Activated CD8-positive, alpha-beta T cell treated with anti-CD3 and anti-CD28 coated beads, Interleukin-2, amount 10 ng/mL, durations not matched to agents 7 days and 5 days (primary cell): ENCODE data around the gene MUC6. TPM values are rescaled to one million over a fixed set of nuclear protein-coding genes. Genes with fewer than 3 reads are reported as not detected.

Experiments used
- ATAC-seq: fragments of 150-1000 bp; cut with Tn5 transposase; one replicate; pipeline ENCODE4 v1.10.0; 2021; ENCODE audit warnings: moderate library complexity
- CTCF ChIA-PET: fragments of 350-600 bp; sonication (Branson Sonifier 250); formaldehyde crosslinking; loops from one replicate; lab custom pipeline; 2021; ENCODE audit warnings: antibody characterized with exemption; lab: Charles Lee
- POLR2A ChIA-PET: fragments of 350-600 bp; sonication (Branson Sonifier 250); formaldehyde crosslinking; loops from one replicate; lab custom pipeline; 2021; ENCODE audit warnings: antibody characterized with exemption; lab: Charles Lee
- DNase-seq: peaks from one replicate; pipeline ENCODE4 v3.0.0-alpha.2; 2020
- H3K27ac Mint-ChIP-seq: one replicate; pipeline ENCODE4 v1.8.0; 2021; ENCODE audit warnings: mild to moderate bottlenecking, mixed read lengths
- H3K27me3 Mint-ChIP-seq: one replicate; pipeline ENCODE4 v1.8.0; 2021; ENCODE audit warnings: low read depth, mixed read lengths
- H3K36me3 Mint-ChIP-seq: one replicate; pipeline ENCODE4 v1.8.0; 2021; ENCODE audit warnings: low read depth, mixed read lengths
- H3K4me1 Mint-ChIP-seq: one replicate; pipeline ENCODE4 v1.8.0; 2021; ENCODE audit warnings: low read depth, mixed read lengths
- H3K4me3 Mint-ChIP-seq: one replicate; pipeline ENCODE4 v1.8.0; 2021; ENCODE audit warnings: mild to moderate bottlenecking, mixed read lengths
- H3K9me3 Mint-ChIP-seq: one replicate; pipeline ENCODE4 v1.8.0; 2022; ENCODE audit warnings: mixed read lengths; ENCODE audit not compliant: insufficient read depth
- total RNA-seq, 2 experiments: library from RNA; stranded (reverse); gene quantifications; one replicate each; pipeline ENCODE4 v1.2.3, GENCODE V29; 2021

The MUC6 gene
- total RNA-seq, 2 experiments from 2014 or later, result not detected

DNA sequence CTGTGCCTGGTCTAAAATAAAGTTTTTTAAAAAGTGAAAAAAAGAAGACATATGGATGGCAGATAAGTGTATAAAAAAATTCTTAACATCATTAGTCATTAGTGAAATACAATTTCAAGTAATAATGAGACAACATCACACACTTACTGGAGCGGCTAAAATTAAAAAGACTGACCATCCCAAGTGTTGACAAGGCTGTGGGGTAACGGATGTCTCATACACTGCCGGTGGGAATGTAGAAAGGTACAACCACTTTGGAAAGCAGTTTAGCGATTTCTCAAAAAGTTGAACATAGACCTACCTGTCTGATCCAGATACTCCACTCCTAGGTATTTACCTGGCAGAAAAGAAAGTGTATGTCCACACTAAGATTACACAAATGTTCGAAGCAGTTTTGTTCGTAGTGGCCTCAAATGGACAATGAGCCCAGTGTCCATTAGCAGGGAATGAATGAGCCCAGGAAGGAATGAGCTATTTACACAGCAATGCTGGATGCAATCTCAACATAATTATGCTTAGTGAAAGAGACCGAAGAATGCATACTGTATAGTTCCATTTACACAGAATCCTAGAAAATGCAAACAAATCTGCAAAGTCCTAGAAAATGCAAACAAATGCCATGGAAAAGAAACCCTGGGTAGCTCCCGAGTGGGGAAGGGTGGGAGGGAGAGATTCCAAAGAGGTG lies 31.4 kb upstream of the MUC6 start:
- H3K4me1 Mint-ChIP-seq, result no peaks in the 10 kb centered on the region
- CTCF ChIA-PET, result no interaction called here

DNA sequence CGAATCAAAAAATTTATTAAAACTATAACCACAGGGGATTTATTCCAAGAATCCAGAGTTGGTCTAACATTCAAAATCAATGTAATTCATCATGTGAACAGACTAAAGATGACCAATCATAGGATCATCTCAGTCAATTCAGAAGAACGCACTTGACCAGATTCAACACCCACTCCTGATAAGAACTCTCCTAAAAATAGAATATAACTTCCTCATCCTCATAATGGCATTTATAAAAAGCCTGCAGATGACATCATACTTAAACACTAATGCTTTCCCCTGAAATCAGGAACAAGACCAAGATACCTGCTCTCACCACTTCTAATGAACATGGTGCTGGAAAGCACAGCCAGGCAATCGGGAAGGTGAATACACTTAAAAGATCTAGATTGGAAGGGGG lies 27.6 kb upstream of the MUC6 start:
- ATAC-seq (no peak), DNase-seq (no peak)
- H3K36me3 Mint-ChIP-seq, result no peaks in the 10 kb centered on the region
- ChIA-PET POLR2A (no interaction called here), CTCF (no interaction called here)
- peaks cover 27% of the 10 kb centered on the region for H3K27me3 Mint-ChIP-seq
- H3K27ac Mint-ChIP-seq, result no peak overlapping the region
- H3K4me3 Mint-ChIP-seq, result no peak overlapping the region
- no peaks in the 10 kb centered on the region for H3K4me1 Mint-ChIP-seq
- no peaks in the 10 kb centered on the region for H3K9me3 Mint-ChIP-seq

More for the DNA sequence above, 31.4 kb upstream of the MUC6 start:
- no peaks in the 10 kb centered on the region for H3K9me3 Mint-ChIP-seq
- H3K36me3 Mint-ChIP-seq, result no peaks in the 10 kb centered on the region
- POLR2A ChIA-PET, result no interaction called here
- no peak for DNase-seq
- no peak for ATAC-seq
- H3K4me3 Mint-ChIP-seq, result no peak overlapping the region
- no peak overlapping the region for H3K27ac Mint-ChIP-seq
- H3K27me3 Mint-ChIP-seq, result peaks cover 18% of the 10 kb centered on the region

DNA sequence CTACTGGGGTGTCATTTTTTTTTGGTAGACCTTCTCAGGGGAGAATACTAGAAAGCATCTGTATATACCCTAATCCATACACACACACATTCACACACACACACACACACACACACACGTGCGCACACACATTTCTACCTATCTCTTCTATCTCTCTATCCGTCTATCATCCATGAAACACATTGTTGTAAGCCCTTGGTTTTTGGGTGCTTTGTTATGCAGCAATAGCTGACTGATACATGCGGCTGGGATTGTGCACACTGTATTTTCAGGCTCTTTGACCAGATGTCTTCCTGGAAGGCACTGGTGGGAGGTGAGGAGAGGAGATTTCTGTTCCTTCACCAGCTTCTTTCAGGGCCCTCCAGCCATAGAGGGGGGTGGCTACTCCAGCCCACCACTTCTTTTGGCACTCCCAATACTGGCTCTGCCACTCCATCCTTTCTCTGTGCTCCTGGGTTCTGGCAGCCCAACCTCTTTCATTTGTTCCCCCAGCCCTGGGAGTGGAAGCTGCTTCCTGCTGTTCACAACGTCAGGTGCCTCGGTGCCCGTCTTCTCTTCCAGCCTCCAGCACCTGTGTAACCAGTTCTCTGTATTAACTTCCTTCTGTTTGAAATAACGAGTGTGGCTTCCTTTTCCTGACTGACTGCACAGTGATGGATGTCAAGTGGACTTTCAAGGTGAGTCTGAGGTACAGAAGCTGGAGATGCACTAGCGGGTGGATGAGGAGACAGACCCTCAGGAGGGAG lies 25.7 kb upstream of the MUC6 start:
- Mint-ChIP-seq H3K36me3 (no peaks in the 10 kb centered on the region), H3K4me1 (no peaks in the 10 kb centered on the region), H3K27ac (no peak overlapping the region), H3K4me3 (no peak overlapping the region), H3K9me3 (no peaks in the 10 kb centered on the region), H3K27me3 (peaks cover 25% of the 10 kb centered on the region)
- ATAC-seq (no peak), DNase-seq (no peak)
- POLR2A ChIA-PET, result no interaction called here
- CTCF ChIA-PET, result no interaction called here

DNA sequence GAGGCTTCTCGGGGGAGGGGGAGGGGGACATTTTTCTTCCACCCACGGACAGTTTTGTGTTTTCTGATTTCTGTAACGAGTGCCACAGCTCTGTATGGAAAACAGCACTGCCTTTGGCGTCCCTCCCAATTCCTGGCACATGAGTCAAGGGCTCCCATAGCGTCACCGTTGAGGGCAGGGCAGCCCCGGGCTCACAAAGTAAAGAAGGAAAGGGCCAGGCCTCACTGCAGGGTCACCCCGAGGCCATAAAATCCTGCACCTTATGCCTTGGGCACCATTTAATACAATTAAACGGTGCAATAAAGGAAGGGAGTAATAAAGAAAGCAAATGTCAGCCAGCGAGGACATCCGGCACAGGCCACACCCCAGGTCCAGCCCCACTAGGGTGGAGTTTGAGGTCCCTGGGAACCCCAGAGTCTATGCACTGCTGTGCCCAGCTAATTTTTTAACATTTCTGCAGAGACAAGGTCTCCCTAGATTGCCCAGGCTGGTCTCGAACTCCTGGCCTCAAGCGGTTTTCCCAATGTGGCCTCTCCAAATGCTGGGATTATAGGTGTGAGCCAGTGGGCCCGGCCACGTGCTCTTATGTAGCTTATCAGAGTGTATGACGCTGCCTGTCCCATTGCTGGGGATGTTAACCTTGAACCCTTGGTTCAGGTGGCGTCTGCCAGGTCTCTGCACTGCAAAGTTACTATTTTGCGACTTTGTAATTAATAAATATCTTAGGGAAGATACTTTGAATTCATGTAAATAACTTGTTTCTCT lies 24.5 kb upstream of the MUC6 start:
- no peaks in the 10 kb centered on the region for H3K4me1 Mint-ChIP-seq
- H3K9me3 Mint-ChIP-seq, result no peaks in the 10 kb centered on the region
- H3K27me3 Mint-ChIP-seq, result peaks cover 23% of the 10 kb centered on the region
- H3K4me3 Mint-ChIP-seq, result no peak overlapping the region
- no peak for DNase-seq
- no peak for ATAC-seq
- H3K27ac Mint-ChIP-seq, result no peak overlapping the region
- CTCF ChIA-PET, result no interaction called here
- POLR2A ChIA-PET, result no interaction called here
- H3K36me3 Mint-ChIP-seq, result no peaks in the 10 kb centered on the region

DNA sequence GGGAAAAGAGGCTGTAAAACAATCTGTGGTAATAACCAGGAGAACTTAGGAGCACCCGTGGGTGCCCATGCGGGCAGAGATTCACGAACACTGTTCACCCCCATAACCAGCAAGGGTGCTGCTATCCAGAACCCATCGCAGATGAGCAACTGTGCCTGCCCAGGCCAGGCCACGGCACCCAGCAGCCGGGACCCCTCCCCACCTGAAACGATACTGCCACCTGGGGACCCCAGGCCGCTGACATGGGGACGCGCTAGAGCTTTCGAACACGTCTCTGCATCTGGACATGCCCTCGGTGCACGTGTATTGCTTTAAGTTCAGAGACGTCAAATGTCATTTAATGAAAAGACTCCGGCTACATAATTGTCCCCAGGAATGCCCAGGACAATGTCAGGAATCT lies 23.9 kb upstream of the MUC6 start:
- no peaks in the 10 kb centered on the region for H3K36me3 Mint-ChIP-seq
- no peak overlapping the region for H3K27ac Mint-ChIP-seq
- ATAC-seq (no peak), DNase-seq (no peak)
- no peaks in the 10 kb centered on the region for H3K9me3 Mint-ChIP-seq
- CTCF ChIA-PET, result no interaction called here
- H3K27me3 Mint-ChIP-seq, result peaks cover 20% of the 10 kb centered on the region
- POLR2A ChIA-PET, result no interaction called here
- no peaks in the 10 kb centered on the region for H3K4me1 Mint-ChIP-seq
- no peak overlapping the region for H3K4me3 Mint-ChIP-seq

DNA sequence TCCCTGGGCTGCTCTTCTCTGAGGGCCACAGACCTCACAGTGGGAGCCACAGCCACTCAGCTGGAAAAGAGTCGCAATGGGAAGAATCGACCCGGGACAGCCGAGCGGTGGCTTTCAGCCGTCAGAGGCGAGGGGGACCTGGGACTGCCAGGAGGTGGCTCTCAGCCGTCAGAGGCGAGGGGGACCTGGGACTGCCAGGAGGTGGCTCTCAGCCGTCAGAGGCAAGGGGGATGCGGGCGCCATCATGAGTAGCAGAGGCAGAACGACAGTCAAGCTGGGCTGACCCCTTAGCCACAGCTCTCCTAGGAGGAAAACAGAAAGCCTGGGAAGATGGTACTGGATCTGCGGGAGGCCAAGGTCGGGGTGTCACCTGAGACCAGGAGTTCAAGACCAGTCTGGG lies 23.2 kb upstream of the MUC6 start:
- no peaks in the 10 kb centered on the region for H3K4me1 Mint-ChIP-seq
- no peak for DNase-seq
- no peaks in the 10 kb centered on the region for H3K9me3 Mint-ChIP-seq
- H3K27me3 Mint-ChIP-seq, result peaks cover 20% of the 10 kb centered on the region
- ATAC-seq, result no peak
- H3K27ac Mint-ChIP-seq, result no peak overlapping the region
- H3K4me3 Mint-ChIP-seq, result no peak overlapping the region
- ChIA-PET CTCF (no interaction called here), POLR2A (no interaction called here)
- no peaks in the 10 kb centered on the region for H3K36me3 Mint-ChIP-seq

DNA sequence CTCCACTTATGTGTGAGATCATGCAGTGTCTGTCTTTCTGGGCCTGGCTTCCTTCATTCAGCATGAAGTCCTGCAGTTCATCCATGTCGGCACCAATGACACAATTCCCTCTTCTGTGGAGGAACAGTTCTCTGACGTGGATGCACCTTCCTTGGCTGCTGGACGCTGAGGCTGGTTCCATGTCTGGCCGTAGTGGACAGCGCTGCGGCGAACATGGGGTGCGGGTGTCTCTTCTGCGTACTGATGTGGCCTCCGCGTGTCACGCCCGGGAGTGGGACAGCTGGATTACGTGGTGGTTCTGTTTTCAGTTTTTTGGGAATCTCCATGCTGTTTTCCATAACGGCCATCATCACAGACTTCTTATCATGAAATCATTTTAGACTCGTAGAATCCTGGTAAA lies 21.3 kb upstream of the MUC6 start:
- no peaks in the 10 kb centered on the region for H3K36me3 Mint-ChIP-seq
- DNase-seq (no peak), ATAC-seq (no peak)
- no peaks in the 10 kb centered on the region for H3K4me1 Mint-ChIP-seq
- peaks cover 8% of the 10 kb centered on the region for H3K27me3 Mint-ChIP-seq
- no peaks in the 10 kb centered on the region for H3K9me3 Mint-ChIP-seq
- H3K27ac Mint-ChIP-seq, result no peak overlapping the region
- ChIA-PET POLR2A (no interaction called here), CTCF (no interaction called here)
- no peak overlapping the region for H3K4me3 Mint-ChIP-seq

DNA sequence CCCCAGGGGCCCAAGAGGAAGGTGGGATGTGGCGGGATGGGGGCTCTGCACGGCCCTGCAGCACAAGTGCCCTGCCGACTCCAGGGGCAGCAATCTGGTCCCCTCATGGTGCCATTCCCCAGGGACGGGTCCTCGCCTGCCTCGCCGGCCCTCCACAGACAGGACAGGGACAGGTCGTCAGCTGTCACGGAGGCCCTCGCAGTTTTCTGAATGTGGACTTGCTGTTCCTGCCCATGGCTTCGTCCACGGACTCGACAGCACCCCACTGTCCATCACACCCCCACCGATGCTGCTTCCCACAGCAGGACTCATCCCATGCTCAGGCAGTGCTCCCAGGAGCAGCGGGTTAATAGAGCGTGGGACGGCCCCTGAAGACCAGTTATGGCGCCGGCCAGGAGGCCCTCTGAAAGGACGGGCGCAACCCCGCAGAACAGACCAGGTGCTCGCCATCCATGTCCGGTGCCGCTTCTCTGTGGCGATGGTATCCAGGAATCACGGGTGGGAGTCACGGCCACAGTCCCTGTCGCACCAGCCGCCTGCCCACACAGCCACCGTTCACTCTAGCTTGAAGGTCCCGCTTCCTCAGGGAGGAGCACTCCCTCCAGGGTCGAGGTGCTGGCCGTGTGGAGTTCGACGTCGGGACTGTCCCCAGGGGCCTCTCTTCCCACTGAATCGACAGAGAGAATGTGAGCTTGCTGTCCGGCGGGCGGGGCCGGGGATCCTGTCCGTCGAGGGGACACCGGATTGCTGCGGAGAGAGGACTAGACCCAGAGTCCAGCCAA lies 19.7 kb upstream of the MUC6 start:
- H3K27ac Mint-ChIP-seq, result no peak overlapping the region
- ChIA-PET POLR2A (no interaction called here), CTCF (no interaction called here)
- H3K4me3 Mint-ChIP-seq, result no peak overlapping the region
- no peaks in the 10 kb centered on the region for H3K9me3 Mint-ChIP-seq
- H3K36me3 Mint-ChIP-seq, result no peaks in the 10 kb centered on the region
- H3K27me3 Mint-ChIP-seq, result no peaks in the 10 kb centered on the region
- DNase-seq (no peak), ATAC-seq (no peak)
- no peaks in the 10 kb centered on the region for H3K4me1 Mint-ChIP-seq

DNA sequence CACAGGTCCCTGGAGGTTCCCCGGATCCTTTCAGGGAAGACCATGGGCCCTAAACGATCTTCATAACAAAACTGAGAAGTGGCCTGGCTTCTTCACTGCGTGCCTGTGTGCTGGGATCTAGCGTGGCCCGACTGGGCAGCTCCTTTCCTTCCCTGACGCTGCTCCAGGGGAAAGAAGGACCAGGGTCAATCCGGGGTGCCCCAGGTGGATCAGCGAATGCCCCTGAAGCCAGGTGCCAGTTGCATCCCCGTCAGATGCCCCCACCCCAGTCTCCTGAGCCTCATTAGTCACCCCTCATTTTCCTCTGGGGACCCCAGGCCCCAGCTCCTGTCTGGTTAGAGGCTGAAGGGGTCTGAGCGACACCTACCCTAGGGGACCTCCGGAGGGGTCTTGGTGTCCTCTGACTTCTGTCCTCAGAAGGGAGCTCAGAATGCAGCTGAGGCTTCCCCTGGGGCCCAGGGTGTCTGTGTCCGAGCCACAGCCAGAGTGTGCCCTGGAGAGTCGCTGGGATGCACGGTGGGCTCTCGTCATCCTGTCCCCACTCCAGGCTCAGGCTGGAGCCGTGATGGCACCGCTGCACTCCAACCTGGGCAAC lies 18.7 kb upstream of the MUC6 start:
- no peaks in the 10 kb centered on the region for H3K36me3 Mint-ChIP-seq
- no peaks in the 10 kb centered on the region for H3K9me3 Mint-ChIP-seq
- H3K27me3 Mint-ChIP-seq, result no peaks in the 10 kb centered on the region
- no peak overlapping the region for H3K4me3 Mint-ChIP-seq
- CTCF ChIA-PET, result interaction anchor here (1.3 kb wide), 1 partner anchor 207 kb away, joined by 3 read pairs; no protein-coding TSS in a partner anchor
- H3K27ac Mint-ChIP-seq, result no peak overlapping the region
- H3K4me1 Mint-ChIP-seq, result peaks cover 2% of the 10 kb centered on the region
- no peak for ATAC-seq
- POLR2A ChIA-PET, result no interaction called here
- DNase-seq, result no peak

DNA sequence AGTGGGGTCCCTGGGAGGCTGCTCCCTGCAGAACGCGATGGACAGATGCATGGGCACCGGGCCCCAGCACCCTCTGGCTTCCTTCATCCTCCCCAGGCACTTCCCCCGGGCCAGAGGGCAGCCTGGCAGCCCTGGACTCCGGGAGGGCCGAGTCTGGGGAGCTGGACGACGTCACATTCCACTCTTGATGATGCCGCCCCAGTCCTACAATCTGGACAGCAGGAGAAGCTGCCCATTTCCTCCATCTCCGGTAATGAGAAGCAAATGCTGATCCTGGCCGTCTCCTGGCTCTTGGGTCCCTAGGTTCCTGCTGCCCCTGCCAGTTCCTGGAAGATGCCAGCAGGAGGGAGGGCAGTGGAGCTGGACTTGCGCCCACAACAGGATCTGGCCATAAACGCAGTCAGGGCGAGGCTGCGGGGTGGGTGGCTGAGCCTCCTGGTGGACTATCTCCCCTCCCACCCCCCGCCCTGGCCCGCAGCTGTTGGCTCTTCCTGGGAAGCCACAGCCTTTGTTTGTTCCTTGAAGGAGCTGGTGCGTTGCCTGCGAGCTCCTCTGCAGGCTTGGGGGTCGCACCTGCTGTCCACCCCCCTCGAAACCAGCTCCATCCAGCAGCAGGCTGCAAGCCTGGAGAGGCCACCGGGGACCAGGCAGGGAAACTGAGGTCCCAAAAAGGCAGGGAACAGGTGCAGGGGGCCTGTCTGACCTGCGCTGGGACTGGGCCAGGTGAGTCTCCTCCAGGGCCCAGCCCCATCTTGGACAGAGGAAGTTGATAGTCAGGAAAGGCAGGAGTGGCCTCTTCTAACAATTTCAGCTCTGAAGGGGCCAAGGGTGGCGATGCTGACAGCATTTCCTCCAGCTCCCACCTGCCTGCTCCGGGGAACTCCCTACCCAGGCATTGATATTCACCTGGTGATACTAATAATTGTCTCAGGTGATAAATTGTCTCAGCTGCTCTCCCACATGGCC lies 17.9 kb upstream of the MUC6 start:
- H3K4me1 Mint-ChIP-seq, result peaks cover 2% of the 10 kb centered on the region
- ATAC-seq (no peak), DNase-seq (no peak)
- no peaks in the 10 kb centered on the region for H3K27me3 Mint-ChIP-seq
- no peaks in the 10 kb centered on the region for H3K36me3 Mint-ChIP-seq
- ChIA-PET POLR2A (interaction anchor here (0.6 kb wide), 1 partner anchor 248 kb away, joined by 3 read pairs; no protein-coding TSS in a partner anchor), CTCF (interaction anchor here (1.3 kb wide), 1 partner anchor 206 kb away, joined by 3 read pairs; no protein-coding TSS in a partner anchor)
- H3K9me3 Mint-ChIP-seq, result no peaks in the 10 kb centered on the region
- no peak overlapping the region for H3K27ac Mint-ChIP-seq
- no peak overlapping the region for H3K4me3 Mint-ChIP-seq
